HAP-1 (cell line): ENCODE results near the gene IP6K2.

ENCODE experiments used
- DNase-seq, 2 experiments: peaks; one replicate each; pipeline ENCODE4 v3.0.0-alpha.2; 2016 to 2020; ENCODE audit warnings: low spot score in 2 of 2
- H3K27me3 ChIP-seq: fragments of 250-450 bp; sonication (Bioruptor Pico); 2 replicates; pipeline ENCODE4 v1.5.1; 2020; ENCODE audit warnings: low read depth, mild to moderate bottlenecking, moderate library complexity
- H3K36me3 ChIP-seq: fragments of 250-450 bp; sonication (Bioruptor Pico); replicated peaks from 2 replicates; pipeline ENCODE4 v1.5.1; 2020; ENCODE audit warnings: mild to moderate bottlenecking
- H3K4me1 ChIP-seq: fragments of 250-450 bp; sonication (Bioruptor Pico); 2 replicates; pipeline ENCODE4 v1.5.1; 2020; ENCODE audit warnings: mild to moderate bottlenecking
- H3K4me3 ChIP-seq: fragments of 250-450 bp; sonication (Bioruptor Pico); 2 replicates; pipeline ENCODE4 v1.5.1; 2020; ENCODE audit warnings: mild to moderate bottlenecking, moderate library complexity
- H3K9me3 ChIP-seq: fragments of 250-450 bp; sonication (Bioruptor Pico); 2 replicates; pipeline ENCODE4 v1.5.1; 2020; ENCODE audit warnings: mild to moderate bottlenecking, moderate library complexity
- in situ Hi-C: fragments of 300-500 bp; cut with MboI; formaldehyde crosslinking; loops from 3 replicates; pipeline ENCODE4 v1.14.3; 2020; ENCODE audit warnings: low sequenced_read_pairs, inconsistent platforms, mixed read lengths

The IP6K2 gene

GRCh38 chr3:48715174-48715800 lies 1.7 kb downstream of the IP6K2 start:
- in situ Hi-C loops: no loop called here
- Histone ChIP-seq H3K27me3 (no peaks in the 10 kb centered on the region), H3K4me3 (no peak overlapping the region; the same call in 1 of the 2 replicates), H3K9me3 (no peaks in the 10 kb centered on the region), H3K4me1 (peaks cover 3% of the 10 kb centered on the region; the same call in 1 of the 2 replicates), H3K36me3 (peaks cover 39% of the 10 kb centered on the region)
- DNase-seq: peak; percentile 24 to 40

GRCh38 chr3:48711727-48712126 lies 5.3 kb downstream of the IP6K2 start:
- DNase-seq: no peak
- Histone ChIP-seq H3K9me3 (no peaks in the 10 kb centered on the region), H3K4me3 (no peak overlapping the region), H3K27me3 (no peaks in the 10 kb centered on the region), H3K4me1 (no peaks in the 10 kb centered on the region), H3K36me3 (peaks cover 63% of the 10 kb centered on the region)
- in situ Hi-C loops: no loop called here

GRCh38 chr3:48709051-48709461 lies 8.0 kb downstream of the IP6K2 start:
- Histone ChIP-seq H3K4me3 (no peak overlapping the region), H3K9me3 (no peaks in the 10 kb centered on the region), H3K27me3 (no peaks in the 10 kb centered on the region), H3K36me3 (peaks cover 66% of the 10 kb centered on the region), H3K4me1 (no peaks in the 10 kb centered on the region)
- DNase-seq: no peak
- in situ Hi-C loops: no loop called here

GRCh38 chr3:48708481-48708889 lies 8.5 kb downstream of the IP6K2 start:
- DNase-seq: no peak
- no peaks in the 10 kb centered on the region for H3K9me3 ChIP-seq
- no peak overlapping the region for H3K4me3 ChIP-seq
- no peaks in the 10 kb centered on the region for H3K4me1 ChIP-seq
- H3K36me3 ChIP-seq: peaks cover 62% of the 10 kb centered on the region
- in situ Hi-C loops: no loop called here
- no peaks in the 10 kb centered on the region for H3K27me3 ChIP-seq

GRCh38 chr3:48707157-48707556 lies 9.9 kb downstream of the IP6K2 start:
- Histone ChIP-seq H3K4me3 (no peak overlapping the region), H3K4me1 (peaks cover 8% of the 10 kb centered on the region), H3K36me3 (peaks cover 54% of the 10 kb centered on the region), H3K27me3 (no peaks in the 10 kb centered on the region), H3K9me3 (no peaks in the 10 kb centered on the region)
- DNase-seq: no peak
- in situ Hi-C loops: no loop called here

- no peaks in the 10 kb centered on the region; the same call in 1 of the 2 replicates for H3K27me3 ChIP-seq
- H3K4me1 ChIP-seq: peaks cover 8% of the 10 kb centered on the region
- H3K9me3 ChIP-seq: no peaks in the 10 kb centered on the region
- peaks cover 40% of the 10 kb centered on the region for H3K36me3 ChIP-seq
- in situ Hi-C loops: no loop called here
- DNase-seq: peak in 1 of 2 experiments; percentile 30
- no peak overlapping the region for H3K4me3 ChIP-seq
Measured at GRCh38 chr3:48702320-48702920, 14.6 kb downstream of the IP6K2 start.

- in situ Hi-C loops: no loop called here
- no peak overlapping the region for H3K4me3 ChIP-seq
- no peaks in the 10 kb centered on the region; the same call in 1 of the 2 replicates for H3K27me3 ChIP-seq
- peaks cover 8% of the 10 kb centered on the region for H3K4me1 ChIP-seq
- no peaks in the 10 kb centered on the region for H3K9me3 ChIP-seq
- peaks cover 34% of the 10 kb centered on the region for H3K36me3 ChIP-seq
- DNase-seq: no peak
Measured at GRCh38 chr3:48700731-48701405, 16.2 kb downstream of the IP6K2 start.

GRCh38 chr3:48698891-48699290 lies 18.1 kb downstream of the IP6K2 start:
- no peaks in the 10 kb centered on the region for H3K9me3 ChIP-seq
- no peaks in the 10 kb centered on the region; the same call in 1 of the 2 replicates for H3K27me3 ChIP-seq
- H3K36me3 ChIP-seq: peaks cover 45% of the 10 kb centered on the region
- DNase-seq: no peak
- in situ Hi-C loops: no loop called here
- peaks cover 8% of the 10 kb centered on the region for H3K4me1 ChIP-seq
- H3K4me3 ChIP-seq: no peak overlapping the region

- peaks cover 52% of the 10 kb centered on the region for H3K36me3 ChIP-seq
- no peaks in the 10 kb centered on the region for H3K9me3 ChIP-seq
- in situ Hi-C loops: no loop called here
- no peaks in the 10 kb centered on the region; the same call in 1 of the 2 replicates for H3K27me3 ChIP-seq
- no peak overlapping the region for H3K4me3 ChIP-seq
- no peak for DNase-seq
- peaks cover 5% of the 10 kb centered on the region for H3K4me1 ChIP-seq
Measured at GRCh38 chr3:48697952-48698351, 19.1 kb downstream of the IP6K2 start.

- peaks cover 63% of the 10 kb centered on the region for H3K36me3 ChIP-seq
- H3K27me3 ChIP-seq: no peaks in the 10 kb centered on the region; the same call in 1 of the 2 replicates
- H3K4me1 ChIP-seq: no peaks in the 10 kb centered on the region
- no peaks in the 10 kb centered on the region for H3K9me3 ChIP-seq
- H3K4me3 ChIP-seq: no peak overlapping the region
- DNase-seq: no peak
- in situ Hi-C loops: no loop called here
Measured at GRCh38 chr3:48696601-48697000, 20.4 kb downstream of the IP6K2 start.

- H3K9me3 ChIP-seq: no peaks in the 10 kb centered on the region
- no peaks in the 10 kb centered on the region; the same call in 1 of the 2 replicates for H3K27me3 ChIP-seq
- no peak for DNase-seq
- no peak overlapping the region for H3K4me3 ChIP-seq
- in situ Hi-C loops: no loop called here
- no peaks in the 10 kb centered on the region for H3K4me1 ChIP-seq
- H3K36me3 ChIP-seq: peaks cover 66% of the 10 kb centered on the region
Measured at GRCh38 chr3:48696156-48696555, 20.9 kb downstream of the IP6K2 start.

- Histone ChIP-seq H3K27me3 (no peaks in the 10 kb centered on the region; the same call in 1 of the 2 replicates), H3K9me3 (no peaks in the 10 kb centered on the region), H3K4me3 (no peak overlapping the region), H3K4me1 (no peaks in the 10 kb centered on the region), H3K36me3 (peaks cover 64% of the 10 kb centered on the region)
- DNase-seq: no peak
- in situ Hi-C loops: no loop called here
Measured at GRCh38 chr3:48695393-48695753, 21.6 kb downstream of the IP6K2 start.

- in situ Hi-C loops: no loop called here
- Histone ChIP-seq H3K9me3 (no peaks in the 10 kb centered on the region), H3K4me1 (no peaks in the 10 kb centered on the region), H3K36me3 (peaks cover 63% of the 10 kb centered on the region), H3K27me3 (no peaks in the 10 kb centered on the region; the same call in 1 of the 2 replicates), H3K4me3 (no peak overlapping the region)
- no peak for DNase-seq
Measured at GRCh38 chr3:48694610-48695392, 22.2 kb downstream of the IP6K2 start.
